Activated CD4-positive, alpha-beta T cell treated with anti-CD3 and anti-CD28 coated beads, Interleukin-2, amount 50 U/mL, for 48 hours (primary cell): ENCODE data around the gene TEAD3.

Experiments
- DNase-seq, 2 experiments: peaks; one replicate each; pipeline ENCODE4 v3.0.0-alpha.2; 2020

TEAD3 gene

DNA sequence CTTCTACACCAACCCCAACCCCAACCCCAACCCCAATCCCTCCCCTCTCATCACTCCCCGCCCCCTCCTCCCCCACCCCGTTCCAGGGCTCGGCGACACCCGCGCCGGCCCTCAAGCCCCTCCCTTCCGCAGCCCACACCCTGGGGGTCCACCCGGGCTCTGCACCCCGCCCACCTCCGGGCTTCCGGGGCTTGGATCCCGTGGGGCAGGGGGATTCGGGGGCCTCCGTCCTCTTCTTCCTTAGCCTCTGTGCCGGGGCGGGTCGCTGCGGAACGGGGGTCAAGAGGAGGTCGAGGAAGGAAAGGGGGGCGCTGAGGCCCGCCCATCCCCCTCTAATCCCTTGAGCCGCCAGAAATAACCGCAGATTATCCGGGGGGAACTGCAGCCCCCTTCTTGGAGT lies 15.1 kb upstream of the TEAD3 start:
- no peak for DNase-seq

DNA sequence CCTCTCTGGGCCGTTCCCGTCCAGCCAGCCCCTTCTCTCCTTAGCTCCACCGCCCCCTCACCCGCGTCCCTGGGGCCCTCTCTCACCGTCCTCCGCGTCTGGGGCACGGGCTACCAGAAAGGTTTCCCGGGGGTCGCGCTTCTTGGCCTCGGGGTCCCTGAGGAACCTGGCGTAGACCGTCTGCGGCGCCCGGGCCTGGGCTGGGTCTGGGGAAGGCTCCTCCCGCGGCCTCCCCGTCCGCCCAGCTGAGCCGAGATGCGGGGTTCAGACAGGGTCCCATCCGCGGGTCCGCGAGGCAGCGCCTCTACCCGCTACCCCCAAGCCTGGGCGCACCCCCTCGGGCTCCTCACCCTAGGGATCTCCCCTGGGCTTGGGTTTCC lies 14.7 kb upstream of the TEAD3 start:
- DNase-seq: no peak

DNA sequence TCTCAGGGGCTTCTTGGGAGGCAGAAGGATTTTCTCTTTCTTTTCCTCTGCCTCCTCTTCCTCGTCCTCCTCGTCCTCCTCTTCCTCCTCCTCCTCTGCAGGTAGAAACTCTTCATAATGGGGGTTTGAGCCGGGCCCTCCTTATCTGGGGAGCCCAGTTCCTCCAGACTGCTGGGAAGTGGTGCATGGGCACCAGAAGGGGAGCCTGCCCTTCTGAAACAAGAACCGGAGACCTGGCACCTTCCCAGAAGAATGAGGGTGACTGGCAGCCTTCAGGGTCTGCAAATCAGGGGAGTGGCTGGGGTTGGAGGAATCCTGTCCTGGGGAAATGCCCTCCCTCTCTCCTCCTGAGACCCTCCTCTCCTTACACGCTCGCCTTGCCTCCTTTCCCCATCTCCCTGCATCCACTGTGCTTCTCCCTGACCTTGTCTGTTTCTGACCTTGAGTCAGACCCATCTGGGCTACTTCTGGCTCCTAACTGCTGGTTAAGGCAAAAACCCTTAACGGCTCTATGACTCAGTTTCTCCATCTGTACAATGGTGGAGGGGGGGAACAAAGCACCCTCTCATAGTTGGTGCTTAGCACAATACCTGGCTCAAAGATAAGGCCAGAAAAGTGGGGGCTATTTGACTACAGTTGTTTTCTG lies 14.2 kb upstream of the TEAD3 start:
- no peak for DNase-seq

DNA sequence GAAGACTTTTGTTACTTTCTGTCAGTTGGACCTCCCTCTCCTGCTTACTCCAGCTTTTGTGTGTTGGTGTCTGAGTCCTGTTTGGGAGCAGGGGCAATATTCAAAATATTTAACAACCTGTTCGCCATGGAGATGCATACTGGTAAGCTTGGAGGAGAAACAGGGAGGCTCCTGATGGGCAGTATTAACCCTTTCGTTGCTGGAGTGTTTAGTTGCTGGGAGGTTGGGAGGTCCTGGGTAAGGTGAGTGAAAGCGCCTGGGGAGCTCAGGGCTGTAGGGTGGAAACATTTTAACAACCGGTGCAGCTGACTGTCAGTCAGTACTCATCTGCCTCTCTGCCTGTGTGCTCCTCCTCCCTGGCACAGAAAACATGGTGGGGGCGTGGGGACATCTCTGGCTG lies 11.7 kb upstream of the TEAD3 start:
- DNase-seq: no peak

DNA sequence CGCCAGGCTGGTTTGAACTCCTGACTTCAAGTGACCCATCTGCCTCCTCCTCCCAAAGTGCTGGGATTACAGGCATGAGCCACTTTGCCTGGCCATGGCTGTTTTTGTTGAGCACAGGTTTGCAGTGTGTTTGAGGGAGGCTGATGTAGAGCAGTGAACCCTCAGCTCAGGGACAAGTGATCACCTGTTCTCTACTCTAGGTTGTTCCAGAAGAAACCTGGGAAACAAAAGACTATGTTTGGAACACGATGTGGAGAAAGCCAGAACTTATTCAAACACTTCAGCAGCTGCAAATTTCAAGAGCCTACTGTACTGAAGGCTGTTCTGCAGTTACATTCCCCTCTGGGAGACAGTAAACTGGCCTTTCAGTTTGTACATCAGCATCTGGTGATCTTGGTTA lies 11.1 kb upstream of the TEAD3 start:
- DNase-seq: no peak

DNA sequence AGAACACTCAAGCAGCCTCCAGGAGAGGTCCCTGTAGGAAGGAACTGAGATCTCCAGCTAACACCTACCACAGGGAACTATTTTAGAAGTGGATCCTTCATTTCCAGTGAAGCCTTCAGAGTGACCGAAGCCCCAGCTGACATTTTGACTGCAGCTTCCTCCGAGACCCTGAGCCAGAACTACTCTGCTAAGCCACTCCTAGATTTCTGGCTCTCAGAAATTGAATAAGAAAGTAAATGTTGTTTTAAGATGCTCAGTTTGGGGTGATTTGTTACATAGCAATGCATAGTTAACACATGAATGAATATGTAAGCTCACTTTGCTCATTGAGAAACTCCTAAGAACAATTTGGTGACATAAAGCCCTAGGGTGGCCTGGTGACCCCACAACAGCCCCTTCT lies 10.3 kb upstream of the TEAD3 start:
- no peak for DNase-seq

DNA sequence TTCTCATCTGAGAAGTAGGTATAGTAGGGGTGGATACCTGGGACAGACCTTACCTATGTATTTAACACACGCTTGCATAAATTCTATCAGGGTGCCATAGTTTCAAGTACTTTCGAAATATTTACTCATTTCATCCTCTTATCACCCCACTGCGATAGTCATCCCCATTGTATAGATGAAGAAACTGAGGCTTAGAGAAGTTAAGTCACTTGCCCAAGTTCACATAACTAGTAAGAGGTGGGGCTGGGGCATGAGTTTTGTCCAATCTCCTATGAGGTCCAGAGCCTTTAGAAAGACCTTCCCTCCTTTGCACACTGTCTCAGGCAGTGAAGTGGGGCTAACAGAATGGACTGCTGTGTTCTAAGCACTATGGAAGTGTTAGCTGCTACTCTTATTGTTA lies 9.7 kb upstream of the TEAD3 start:
- no peak for DNase-seq

DNA sequence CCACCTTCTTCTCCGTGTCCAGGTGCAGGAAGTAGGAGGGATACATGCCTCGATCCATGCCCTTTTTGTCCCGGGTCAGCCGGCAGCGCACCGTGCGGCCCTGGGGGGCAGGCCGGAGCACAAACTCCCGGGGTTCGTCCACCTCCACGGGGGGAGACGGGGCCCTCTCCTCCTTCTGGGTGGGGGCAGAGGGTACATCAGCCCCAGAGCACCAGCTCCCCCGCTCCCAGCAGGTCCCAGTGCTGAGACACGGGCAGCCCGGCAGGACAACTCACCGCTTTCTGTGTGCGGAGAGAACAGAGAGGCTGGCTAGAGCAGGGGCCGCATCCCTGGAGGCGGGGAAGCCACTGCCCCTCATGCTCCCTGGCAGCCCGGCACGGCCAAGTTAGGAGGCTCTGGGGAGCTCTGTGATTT lies 9.1 kb upstream of the TEAD3 start:
- DNase-seq: no peak

DNA sequence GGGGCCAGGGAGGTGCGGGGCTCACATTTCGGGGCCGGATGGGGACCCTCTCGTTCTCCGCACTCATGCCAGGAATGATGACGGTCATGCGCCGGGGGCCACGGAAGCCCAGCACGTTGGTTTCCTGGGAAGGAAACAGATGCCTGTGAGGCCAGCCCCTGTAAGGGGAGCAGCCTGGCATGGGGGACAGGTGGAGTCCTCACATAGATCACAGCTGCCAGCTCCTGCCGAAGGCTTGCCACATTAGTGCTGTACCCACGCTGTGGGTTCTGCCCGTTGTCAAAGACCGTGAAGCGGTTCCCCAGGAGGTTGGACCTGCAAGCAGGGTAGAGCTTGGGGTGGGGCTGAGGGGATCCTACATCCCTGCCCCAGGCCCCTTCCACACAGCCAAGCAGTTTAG lies 6.7 kb upstream of the TEAD3 start:
- no peak for DNase-seq

DNA sequence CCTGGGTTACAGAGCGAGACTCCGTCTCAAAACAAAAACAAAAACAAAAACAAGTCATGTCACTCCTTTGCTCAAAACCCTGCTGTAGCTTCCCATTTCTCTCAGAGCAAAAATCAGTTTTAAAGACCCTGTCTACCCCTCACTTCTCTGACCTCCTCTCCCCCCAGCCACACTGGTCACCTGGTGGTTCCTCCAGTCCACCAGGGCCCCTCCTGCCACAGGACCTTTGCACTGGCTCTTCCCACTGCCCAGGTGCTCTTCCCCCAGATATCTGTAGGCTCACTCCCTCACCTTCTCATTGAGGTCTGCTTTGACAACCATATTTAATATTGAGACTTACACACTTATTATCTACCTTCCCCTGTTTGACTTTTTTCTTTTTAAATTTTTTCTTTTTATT lies 4.9 kb upstream of the TEAD3 start:
- no peak for DNase-seq

DNA sequence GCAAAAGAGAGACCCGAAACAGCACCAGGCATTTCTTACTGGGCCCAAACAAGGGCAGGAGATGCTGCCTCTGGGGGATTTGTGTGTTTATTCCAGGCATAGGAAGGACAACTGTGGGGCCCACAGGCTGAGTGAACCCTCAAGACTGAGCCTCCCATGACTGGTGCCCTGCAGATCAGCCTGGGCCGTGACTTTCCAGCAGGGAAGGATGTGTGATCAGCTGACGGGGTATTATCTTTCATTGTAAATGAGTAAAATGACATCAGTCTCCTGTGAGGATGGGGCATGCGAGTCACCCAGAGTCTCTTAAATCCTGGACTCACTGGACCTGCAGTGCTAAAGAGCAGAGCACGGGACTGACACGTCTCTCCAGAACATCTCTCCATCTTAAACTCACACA lies 3.9 kb upstream of the TEAD3 start:
- DNase-seq: no peak

DNA sequence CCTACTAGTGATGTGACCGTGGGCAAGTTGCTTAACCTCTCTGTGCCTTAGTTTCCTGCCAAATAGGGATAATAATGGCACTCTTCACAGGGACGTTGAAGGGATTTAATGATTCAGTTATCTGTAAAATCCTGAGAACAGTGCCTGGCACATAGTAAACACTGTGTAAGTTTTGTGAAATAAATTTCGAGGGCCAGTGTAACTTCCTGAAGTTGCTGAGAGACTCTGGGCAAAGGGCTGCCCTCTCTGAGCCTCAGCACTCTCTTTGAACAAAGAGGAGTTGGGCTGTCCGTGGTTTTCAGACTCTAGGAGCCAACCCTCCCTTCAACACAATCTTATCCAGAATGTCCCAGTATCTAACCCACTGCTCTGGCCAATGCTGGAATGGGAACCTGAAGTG lies 2.5 kb upstream of the TEAD3 start:
- DNase-seq: no peak

DNA sequence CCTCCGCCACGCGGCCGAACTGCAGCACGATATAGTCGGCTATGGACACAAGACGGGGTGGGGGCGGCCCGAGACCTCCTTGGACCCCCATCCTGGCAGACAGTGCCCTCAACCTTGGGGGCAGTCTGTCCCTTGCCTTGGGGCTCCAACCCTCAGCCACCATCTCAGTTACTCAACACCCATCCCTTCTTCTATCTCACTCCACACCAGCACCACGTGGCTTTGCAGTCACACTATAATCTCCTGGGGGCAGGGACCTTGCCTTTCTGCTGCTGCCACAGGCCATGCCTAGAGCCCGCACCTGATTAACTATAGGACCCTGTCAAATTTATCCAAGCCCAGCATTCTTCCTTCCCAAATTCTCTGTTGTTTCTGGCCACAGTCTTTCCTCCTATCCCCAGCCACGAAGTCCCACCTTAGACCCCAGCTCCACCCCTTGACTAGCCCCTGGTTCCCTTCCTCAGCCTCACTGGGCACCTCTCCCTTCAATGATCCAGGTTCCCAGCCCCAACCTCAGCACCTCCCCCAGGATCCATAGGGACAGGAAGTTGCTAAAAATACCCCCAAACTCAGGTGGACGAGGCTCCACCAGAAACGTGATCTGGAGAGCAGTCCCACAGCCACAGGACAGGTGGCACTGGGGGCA lies 1.7 kb upstream of the TEAD3 start:
- DNase-seq: no peak

DNA sequence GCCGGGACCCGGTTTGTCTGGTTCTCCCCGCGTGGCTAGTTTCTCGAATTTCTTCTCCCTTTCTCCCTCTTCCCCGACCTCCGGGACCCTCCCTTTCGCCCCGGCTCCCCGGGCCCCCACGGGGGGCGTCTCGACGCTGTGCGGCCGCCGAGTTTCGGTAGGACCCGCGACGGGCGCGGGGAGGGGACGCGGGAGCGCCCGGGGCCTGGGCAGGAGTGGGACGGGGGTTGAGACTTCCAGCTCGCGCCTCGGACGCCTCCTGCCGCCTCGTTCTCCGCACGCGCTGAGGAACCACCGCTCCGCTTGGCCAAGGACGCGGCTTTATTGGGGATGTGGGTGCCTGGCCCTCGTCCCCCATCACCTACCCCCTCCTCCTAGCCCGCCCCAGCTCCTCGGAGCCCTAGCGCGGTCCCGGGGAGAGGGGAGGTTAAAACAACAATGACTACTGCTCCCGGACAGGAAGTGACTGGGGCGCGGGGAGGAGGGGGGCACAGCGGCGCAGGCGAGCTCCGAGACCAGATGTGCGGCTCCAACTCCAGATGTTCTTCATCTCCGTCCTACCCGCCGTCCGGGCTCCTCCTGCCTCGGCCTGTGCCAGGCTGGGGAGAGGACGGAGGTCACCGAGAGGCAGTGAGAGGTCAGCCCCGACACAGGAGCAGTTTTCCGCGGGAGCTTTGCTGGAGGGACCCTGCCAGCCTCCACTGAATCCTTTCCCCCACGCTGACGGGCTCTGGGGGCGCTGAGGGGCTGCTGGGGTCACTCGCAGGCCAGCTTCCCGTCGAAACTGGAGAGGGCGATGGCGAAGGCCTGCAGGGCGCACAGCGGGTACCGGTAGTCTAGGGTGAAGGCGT lies 917 bp upstream of the TEAD3 start:
- peak; percentile 55 to 66 for DNase-seq

DNA sequence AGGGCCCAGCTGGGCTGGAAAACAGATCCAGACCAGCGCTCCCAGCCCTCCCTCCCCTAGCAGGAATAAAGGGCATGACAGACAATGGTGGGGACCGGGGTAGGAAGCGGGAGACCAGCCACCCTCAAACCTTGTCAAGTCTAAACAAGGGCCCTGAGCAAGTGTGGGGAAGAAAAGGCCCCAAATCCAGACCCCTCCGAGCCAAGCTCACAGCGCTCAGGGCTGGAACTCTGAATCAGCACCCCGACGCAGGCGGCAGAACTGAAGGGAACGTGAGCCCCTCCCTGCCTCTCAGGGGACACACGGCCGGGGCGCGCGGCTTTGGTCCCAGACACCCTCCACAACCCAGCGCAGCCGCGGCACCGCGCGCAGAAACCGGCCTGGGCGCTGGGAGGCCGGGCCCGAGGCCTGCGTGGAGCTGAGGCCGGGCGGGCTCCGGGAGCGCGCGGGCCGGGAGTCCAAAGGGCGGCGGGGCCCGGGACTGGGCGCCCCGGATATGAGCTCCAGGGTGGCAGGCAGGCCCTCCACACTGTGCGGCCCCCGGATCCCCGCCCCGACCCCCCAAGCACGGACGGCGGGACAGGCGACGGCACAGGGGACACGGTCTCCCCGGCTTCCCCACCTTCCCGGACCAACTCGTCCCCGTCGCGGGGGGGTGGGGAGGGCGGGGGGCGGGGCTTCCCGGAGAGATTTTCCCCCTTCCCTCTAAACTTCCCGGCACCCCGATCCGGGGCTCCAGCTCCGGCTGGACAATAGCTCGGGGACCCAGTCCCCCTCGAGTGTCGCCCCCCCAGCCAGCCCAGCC lies 641 bp downstream of the TEAD3 start:
- DNase-seq: no peak

DNA sequence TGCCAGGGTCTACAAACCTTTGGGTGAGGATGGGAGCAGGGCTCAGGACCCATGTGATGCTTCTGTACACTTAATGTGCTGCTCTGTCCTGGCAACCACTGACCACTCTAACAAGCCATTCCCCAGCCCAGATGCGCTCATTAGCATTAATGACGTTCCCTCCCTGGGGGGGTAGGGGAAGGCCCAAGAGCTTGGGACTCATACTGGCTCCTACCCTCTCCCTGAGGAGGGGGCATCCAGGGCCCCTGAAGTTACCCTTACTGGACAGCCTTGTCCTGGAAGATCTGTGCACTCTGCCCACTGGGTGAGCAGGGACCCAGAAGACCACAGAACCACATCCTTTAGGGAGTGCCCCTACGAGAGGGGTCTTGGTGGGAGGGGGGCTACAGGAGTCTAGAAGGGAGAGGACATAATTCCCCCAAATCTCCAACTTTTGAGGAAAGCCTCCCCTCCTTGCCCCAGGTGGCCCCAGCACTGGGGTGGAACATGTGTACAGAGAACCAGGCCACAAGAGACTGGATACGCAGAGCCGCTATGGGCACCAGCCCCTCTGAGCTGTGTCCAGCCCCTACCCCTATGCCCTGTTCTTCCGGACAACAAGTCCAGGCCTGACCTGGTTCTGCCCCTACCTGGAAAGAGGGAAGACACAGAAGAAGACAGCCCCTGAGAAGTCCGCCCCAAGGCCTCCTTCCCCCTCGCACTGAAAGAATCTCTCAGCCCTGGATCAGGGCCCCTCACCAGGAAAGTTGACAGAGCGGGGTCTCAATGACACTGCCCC lies 1.4 kb downstream of the TEAD3 start:
- DNase-seq: no peak

DNA sequence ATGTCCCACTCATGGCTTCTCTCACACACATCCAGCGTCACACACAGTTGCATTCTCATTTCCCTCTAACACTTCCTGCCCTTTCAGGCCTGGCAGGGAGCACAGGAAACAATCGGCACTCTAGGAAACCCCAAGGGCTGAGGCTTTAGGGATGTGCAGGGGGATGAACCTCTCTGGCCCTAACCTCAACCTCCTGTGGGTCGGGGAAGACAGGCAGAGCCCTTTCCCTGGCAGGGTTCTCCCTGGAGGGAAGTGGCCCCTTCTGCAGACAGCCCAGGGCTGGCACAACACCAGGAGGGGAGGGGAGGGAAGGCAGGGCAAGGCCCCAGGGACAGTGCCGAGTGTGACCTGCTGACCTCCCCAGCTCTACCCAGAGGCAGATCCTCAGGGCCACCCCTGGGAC lies 2.7 kb downstream of the TEAD3 start:
- no peak for DNase-seq

DNA sequence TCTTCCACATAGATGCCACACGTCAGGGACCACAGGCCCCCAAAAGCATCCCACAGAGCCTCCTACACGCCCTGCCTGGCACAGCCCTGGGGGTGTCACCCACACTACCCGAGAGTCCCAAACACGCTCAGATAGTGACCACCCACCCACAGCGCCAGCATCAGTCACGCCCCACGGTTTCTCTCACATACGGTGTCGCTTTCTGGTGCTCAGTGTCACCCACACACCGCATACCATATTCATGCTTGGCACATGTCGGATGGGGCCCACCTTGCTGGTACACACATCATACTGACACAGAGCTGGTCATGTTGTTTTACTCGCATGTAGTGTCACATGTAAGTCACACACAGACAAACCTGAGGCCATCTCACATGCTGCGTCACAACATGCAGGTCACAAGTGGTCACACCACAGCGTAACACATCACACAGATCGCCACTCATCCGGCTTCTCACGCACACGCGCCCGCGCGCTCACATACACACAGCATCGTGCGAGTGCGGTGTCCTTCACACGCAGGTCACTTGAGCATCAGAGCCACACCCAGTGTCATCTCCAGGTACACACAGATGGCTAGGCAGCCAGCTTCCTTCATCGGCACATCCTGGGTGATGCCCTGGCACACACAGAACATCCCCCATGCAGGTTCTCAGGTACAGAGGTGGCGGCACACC lies 3.4 kb downstream of the TEAD3 start:
- DNase-seq: no peak

DNA sequence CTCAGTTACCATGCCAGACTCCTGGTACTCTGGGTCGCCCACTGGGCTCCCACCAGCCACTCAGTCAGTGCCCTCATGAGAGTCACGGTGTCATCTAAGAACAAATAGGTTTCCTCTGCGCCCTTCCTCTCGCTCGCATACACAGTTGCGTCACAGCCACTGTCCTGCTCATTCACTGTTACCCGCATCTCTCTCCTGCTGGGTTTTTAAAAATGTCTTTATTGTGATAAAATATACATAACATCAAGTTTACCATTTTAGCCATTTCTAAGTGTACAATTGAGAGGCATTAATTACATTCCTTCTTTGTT lies 4.0 kb downstream of the TEAD3 start:
- no peak for DNase-seq

DNA sequence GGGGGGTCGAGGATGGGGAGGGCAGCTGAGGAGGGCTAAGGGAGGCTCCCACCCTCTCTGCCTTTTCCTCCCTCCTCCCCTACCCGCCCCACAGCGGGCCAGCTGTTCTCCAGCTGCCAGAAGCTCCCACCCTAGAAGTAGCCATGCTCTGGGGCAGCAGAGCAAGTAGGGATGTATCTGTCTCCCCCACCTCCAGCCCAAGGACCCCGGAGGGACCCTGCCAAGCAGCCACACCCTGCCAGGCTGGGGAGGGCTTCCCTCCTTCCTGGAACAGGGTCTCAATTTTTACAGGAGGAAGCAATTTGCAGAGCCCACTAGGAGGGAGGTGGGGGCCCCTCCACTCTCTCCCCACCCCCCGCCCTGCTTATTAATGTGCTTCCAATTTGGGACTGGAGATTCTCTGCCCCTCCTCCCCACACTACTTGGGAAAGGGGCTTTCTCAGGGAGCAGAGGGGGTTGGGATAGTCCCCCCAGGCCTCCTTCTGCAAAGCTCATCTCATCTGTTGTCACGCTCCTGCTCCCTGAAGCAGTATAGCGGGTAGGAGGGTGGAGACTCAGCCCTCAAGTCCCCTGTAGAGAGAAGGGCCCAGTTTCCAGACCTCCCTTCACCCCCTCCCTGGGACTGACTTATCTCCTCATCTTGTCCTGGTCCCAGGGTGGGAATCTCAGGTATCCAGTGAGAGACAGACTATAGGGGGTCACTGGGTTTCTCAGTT lies 4.5 kb downstream of the TEAD3 start:
- no peak for DNase-seq

DNA sequence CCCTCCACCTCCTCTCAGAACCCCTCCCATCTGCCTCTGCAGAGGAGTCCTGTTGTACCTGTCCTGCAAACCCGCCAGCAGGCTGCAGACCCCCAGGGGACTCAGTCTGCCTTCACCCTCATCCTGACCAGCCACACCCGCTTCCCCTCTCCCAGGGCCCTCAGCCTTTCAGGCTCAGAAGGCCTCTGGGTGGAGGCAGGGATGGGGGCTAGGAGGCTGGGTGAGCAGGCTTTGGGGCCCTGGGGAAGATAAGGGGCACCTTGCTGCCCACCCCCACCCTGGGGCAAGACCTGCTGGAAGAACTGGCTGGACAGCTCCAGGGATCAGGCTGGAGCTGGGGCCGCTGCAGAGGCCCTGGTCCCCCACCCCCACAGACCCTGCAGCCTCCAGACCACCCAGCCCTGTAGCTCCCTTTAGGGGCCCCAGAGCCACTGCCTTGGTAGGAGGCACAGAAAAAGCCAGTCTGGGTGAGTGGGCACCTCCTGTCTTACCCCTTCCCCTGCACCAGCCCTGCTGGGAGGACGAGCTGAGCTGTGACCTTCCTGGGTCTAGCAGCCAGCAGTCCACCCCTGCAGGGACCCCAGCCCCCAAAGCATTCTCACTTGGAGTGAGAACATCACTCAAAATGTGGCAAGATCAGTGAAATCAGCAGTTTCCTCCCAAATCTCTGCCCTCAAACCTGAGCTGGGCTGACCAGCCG lies 5.2 kb downstream of the TEAD3 start:
- no peak for DNase-seq
